CD4-positive, alpha-beta T cell treated with Interleukin-1 beta for 1 hour (primary cell): ENCODE data around the gene YLPM1.
A peak's percentile ranks its signal among the peaks of the same experiment; 100 is the strongest.
"Not testable (repeated sequence)": the region's sequence is repeated elsewhere in the genome, so short reads cannot be mapped to it uniquely, and the experiment has no call there.

Experiments used
- DNase-seq, 2 donors: peaks; one replicate each; pipeline ENCODE4 v3.0.0-alpha.2; 2020 to 2022

YLPM1 gene

DNA sequence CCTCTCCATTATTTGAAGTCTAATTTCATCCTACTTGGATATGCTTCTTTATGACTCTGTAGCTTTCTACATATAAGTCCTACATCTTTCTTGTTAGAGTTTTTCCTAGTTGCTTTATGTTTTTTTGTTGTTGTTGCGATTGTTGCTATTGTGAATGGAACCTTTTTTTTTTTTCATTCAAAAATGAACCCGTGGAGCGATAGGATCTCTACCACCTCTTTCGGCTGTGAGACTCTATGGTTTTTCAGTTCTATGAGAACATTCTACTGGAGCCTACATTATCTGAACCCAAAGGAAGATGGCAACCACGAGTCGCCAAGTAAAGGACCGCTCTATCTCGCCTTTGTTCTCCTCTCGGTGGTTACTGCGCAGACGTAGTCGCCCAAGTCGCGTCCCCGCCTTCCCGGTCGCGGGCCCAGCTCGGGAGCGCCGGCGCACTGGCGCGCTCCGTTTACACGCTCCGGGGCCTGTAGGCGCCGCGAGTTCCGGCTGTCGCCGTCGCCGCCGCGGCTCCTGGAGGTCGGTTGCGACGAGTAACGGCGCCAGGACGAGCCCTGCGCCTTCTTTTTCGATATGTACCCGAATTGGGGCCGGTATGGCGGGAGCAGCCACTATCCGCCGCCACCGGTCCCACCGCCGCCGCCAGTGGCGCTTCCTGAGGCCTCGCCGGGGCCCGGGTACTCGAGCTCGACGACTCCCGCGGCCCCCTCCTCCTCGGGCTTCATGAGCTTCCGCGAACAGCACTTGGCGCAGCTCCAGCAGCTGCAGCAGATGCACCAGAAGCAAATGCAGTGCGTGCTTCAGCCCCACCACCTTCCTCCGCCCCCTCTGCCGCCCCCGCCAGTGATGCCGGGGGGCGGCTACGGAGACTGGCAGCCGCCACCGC is at the start of gene YLPM1:
Gene YLPM1 (plus strand): TSS at position 400 of the 886 bp plus-strand sequence. CDS start 174 bp downstream, at position 574.
- DNase-seq = peak; percentile 94 to 96

- DNase-seq = no peak
Measured at GRCh38 chr14:74713395-74713735, 49.8 kb upstream of the YLPM1 start.

GRCh38 chr14:74720526-74720925 is 42.6 kb upstream of the YLPM1 start:
- no peak for DNase-seq

- DNase-seq = no peak
Measured at GRCh38 chr14:74723134-74723533, 40.0 kb upstream of the YLPM1 start.

DNA sequence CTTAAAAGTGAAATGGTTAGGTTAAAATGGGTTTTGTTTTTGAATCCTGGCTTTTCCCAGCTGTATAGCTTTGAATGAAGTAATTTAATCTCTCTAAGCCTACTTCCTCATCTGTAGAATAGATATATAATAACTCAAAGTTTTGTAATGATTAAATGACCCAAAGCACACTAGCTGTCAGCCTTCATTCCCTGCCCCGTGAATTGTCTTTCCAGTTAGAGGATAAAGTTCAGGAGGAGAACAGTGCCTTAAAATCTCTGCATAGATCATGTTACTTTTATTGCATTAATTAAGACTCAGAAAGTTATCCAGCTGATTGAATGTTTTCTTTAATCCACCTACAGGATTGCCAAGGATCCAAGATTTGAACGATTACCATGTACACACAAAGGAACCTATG is 30.7 kb upstream of the YLPM1 start:
- DNase-seq = no peak

DNA sequence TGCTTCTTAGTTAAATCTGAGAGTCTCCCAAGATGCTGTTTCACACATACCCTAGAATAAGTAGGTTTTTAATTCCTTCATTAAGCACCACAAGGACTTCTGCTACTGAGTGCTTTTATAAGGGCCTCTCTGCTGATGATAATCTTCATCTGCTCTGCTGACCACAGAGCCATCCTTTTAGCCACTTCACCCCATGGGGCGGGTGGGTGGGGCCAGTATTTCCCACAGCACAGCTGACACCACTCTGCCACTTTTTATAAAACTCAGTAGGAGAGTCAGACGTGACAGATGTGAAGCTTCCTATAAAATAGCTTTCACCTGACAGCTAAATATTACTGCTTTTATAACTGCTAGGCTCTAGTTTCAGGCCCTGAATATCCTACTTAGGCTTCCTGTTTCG is 29.9 kb upstream of the YLPM1 start:
- DNase-seq = no peak

- DNase-seq = no peak
Measured at GRCh38 chr14:74735125-74735524, 28.0 kb upstream of the YLPM1 start.

DNA sequence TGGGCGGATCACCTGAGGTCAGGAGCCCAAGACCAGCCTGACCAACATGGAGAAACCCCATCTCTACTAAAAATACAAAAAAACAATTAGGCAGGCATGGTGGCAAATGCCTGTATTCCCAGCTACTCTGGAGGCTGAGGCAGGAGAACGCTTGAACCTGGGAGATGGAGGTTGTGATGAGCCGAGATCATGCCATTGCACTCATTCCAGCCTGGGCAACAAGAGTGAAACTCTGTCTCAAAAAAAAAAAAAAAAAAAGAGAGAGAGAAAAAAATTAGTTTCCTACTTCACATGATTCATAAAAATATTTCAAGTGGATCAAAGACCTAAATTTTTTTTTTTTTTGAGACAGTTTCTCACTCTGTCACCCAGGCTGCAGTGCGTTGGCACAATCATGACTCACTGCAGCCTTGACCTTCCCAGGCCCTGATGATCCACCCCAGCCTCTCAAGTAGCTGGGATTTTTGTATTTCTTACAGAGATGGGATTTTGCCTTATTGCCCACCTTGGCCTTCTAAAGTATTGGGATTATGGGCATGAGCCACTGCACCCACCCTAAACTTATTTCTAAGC is 25.3 kb upstream of the YLPM1 start:
- no peak for DNase-seq

- no peak for DNase-seq
Measured at GRCh38 chr14:74739293-74740030, 23.7 kb upstream of the YLPM1 start.

GRCh38 chr14:74747237-74747636 is 15.9 kb upstream of the YLPM1 start:
- DNase-seq = no peak

DNA sequence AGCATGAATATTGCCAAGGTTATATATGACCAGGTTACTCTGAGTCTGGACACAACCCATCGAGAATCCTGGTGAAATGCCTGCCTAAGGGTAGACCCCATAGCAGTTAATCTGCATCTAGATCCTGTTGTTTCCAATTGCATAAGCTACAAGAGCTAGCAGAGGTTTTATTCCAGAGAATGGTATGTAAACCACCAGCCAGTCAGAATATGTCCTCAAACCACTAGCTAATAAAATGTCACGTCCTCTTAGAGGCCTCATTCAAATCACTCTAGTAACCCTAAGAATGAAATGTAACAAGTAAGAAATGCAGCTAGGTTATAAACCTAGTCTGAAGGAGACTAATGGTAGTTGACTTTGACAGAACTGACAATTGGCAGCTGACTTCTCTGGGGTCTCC is 9.0 kb upstream of the YLPM1 start:
- DNase-seq = no peak

GRCh38 chr14:74754899-74755298 is 8.2 kb upstream of the YLPM1 start:
- DNase-seq = no peak

- DNase-seq = no peak
Measured at GRCh38 chr14:74756326-74756725, 6.8 kb upstream of the YLPM1 start.

DNA sequence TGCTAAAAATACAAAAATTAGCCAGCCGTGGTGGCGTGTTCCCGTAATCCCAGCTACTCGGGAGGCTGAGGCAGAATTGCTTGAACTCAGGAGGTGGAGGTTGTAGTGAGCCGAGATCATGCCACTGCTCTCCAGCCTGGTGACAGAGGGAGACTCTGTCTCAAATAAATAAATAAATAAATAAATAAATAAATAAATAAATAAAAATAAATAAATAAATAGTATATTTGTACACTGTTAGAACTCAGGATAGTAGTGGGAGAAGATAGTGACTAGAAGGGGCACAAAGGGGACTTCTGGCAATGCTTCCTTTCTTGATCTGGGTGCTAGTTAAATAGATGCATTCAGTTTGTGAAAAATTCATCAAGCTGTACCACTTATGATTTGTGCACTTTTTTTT is 4.6 kb upstream of the YLPM1 start:
- not testable (repeated sequence) for DNase-seq

GRCh38 chr14:74763803-74764531 is 851 bp downstream of the YLPM1 start:
- no peak for DNase-seq

DNA sequence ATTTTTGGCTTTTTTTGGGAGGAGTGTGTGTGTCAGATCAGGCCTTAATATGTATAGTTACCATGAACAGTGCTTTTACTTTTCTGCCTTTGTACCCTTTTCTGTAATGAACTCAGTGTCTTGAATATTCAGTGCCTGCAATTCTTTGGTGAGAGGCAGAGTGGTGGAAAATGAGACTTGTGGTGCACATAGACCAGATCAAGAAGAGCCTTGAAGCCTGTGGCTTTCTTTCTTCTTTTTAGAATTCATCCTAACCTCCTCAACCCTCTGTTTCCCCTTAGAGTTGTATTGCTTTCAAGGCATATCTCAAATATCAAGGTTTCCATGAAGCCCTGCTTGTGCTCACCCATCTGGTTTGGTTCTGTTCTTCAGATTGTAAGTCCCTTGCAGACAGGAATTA is 2.6 kb downstream of the YLPM1 start:
- DNase-seq = no peak

DNA sequence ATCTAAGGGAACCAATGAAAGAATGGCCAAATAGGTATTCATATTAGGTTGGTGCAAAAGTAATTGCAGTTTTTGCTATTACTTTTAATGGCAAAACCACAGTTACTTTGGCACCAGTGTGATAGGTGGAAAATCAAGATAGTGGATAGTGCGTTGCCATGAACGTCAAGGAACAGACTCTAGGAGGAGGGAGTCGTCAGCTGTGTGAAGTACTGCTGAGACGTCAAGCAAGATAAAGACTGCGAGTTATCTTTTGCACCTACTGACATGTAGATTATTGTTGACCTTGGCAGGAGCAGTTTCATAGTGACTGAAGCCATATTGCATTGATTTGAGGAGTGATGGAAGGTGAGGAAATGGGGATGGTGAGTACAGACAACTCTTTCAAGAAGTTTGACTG is 8.3 kb downstream of the YLPM1 start:
- DNase-seq = no peak

GRCh38 chr14:74784634-74785033 is 21.5 kb downstream of the YLPM1 start:
- no peak for DNase-seq

DNA sequence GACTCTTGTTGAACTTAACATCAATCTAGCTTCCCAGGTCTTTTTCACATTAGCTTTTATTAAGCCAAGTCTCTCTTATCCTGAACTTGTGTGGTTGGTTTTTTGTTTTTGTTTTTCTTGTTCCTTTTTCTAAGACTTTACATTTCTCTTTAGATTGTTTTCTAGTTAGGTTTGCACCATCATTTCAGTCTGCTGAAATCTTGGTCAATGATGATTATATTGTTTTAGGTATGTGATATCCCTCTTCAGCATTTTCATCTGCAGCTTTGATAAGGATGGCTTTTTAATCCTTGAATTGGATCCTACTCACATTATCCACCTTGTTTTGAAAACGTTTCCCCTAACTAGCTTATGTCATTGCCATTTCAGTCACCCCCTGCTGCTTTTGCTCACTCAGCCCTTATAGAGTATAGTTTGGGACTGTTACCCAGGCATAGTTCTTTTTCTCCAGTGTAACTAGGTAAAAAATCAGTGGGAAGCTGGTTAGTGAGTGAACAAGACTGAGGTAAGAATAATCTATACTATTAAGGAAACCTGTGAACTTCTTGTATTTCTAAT is 22.0 kb downstream of the YLPM1 start:
- DNase-seq = no peak

DNA sequence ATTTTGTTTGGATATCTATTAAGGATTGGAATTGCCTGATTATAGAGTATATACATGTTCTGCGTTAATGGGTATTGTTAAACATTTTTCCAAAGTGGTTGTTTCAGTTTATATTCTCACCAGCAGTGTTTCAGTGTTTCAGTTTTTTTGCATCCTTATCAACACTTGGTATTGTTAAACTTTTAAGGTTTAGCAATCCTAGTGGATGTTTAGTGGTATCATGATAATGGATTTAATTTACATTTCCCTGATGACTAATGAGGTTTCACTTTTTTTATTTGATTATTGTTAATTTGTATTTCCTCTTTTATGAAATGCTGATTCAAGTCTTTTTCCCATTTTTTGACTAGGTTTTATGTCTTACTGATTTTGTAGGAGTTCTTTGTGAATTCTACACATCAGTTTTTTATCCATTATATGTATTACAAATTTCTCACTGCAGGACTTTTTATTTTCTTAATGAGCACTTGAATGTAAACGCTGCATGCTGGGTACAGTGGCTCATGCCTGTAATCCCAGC is 23.7 kb downstream of the YLPM1 start:
- DNase-seq = no peak

GRCh38 chr14:74792249-74793039 is 29.3 kb downstream of the YLPM1 start:
- DNase-seq = peak in 1 of 2 donors; percentile 24
